UCSD-AML1 (cell line): ENCODE results near the gene NAALADL2.
"Not testable (repeated sequence)": the region's sequence is repeated elsewhere in the genome, so short reads cannot be mapped to it uniquely, and the experiment has no call there.

ENCODE experiments used
- DNase-seq: peaks from one replicate; lab custom pipeline; 2025; ENCODE audit not compliant: unreplicated experiment; lab: John Stamatoyannopoulos, UW

Gene NAALADL2

GRCh38 chr3:175404621-175405020, 545.5 kb downstream of the NAALADL2 start:
- DNase-seq = no peak

- no peak for DNase-seq
These were observed 551.1 kb downstream of the NAALADL2 start for GRCh38 chr3:175410251-175410650.

GRCh38 chr3:175411405-175411804, 552.3 kb downstream of the NAALADL2 start:
- no peak for DNase-seq

GRCh38 chr3:175411946-175412345, 552.8 kb downstream of the NAALADL2 start:
- no peak for DNase-seq

DNA sequence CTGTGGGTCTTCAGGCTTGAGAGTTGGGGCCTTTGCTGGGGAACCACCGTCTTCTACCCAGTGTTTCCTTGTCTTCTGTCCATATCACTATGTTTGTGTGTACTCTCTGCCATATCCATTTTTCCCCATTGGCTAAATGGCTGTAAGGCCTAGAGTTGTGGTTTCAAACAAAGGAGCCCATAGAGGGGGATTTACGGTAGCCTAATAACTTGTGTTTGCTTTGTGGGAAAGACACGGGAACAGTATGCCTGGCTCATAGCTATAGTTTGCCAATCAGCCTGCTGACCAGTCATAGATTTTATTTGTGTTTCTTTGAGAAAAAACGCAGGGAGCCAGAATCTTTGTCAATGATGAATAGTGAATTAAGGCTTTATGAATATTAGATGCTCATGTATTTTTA, 554.8 kb downstream of the NAALADL2 start:
- no peak for DNase-seq

- DNase-seq = no peak
These were observed 557.5 kb downstream of the NAALADL2 start for GRCh38 chr3:175416600-175416999.

- no peak for DNase-seq
These were observed 558.3 kb downstream of the NAALADL2 start for GRCh38 chr3:175417426-175417825.

DNA sequence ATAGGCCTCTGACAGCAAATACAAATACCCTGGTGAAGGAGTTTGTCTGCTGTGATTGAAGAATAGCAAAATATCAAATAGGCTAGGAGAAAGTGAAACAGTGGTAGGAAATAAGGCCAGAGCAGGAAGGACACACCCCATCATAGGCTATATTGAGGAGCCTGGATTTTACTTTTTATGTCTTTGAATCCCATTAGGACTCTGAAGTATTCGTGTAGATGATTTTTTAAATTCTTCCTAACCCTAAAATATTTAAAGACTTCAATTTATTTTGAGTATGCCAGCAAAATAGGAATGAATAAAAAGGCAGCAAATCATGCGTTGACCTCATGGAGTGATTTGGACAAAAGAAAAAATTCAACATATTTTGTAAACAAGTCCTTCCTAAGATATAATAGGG, 562.8 kb downstream of the NAALADL2 start:
- DNase-seq = no peak

DNA sequence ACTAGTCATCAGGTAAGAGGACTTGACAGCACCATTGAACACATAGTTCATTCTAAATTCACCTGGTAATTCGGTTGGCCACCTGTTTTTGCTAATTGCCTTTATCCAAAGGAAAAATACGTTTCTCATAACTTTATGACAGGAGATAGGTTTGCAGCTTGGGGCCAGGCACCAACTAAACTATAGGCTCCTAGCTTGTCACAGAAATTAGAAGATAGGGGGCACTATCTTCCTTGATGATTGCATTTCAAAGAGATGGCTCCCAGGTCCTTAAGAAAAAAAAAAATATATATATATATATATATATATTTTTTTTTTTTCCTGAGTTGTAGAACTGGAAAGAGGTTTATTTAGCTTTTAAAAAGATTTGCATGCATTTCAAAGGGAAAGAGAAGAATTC, 563.6 kb downstream of the NAALADL2 start:
- DNase-seq = no peak

- not testable (repeated sequence) for DNase-seq
These were observed 564.7 kb downstream of the NAALADL2 start for GRCh38 chr3:175423848-175424247.

- no peak for DNase-seq
These were observed 567.7 kb downstream of the NAALADL2 start for GRCh38 chr3:175426805-175427204.

DNA sequence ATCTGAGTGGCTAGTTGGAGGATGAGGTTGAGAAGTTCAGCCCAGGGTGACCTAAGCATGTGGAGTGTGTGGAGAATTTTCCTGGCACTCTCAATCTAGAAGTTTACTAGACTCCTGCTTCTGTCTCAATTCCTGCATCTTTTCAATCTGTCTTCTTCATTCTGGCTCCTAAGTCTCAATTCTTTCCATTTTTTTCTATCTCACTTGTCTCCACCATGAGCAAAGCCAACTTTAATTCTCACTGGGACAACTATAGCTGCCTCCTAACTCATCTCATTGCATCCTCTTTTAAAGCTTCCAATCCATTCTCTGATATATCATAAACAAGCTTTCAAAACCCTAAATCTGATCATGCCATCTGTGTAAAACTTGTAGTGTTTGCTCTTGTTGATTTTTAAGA, 569.3 kb downstream of the NAALADL2 start:
- DNase-seq = no peak

DNA sequence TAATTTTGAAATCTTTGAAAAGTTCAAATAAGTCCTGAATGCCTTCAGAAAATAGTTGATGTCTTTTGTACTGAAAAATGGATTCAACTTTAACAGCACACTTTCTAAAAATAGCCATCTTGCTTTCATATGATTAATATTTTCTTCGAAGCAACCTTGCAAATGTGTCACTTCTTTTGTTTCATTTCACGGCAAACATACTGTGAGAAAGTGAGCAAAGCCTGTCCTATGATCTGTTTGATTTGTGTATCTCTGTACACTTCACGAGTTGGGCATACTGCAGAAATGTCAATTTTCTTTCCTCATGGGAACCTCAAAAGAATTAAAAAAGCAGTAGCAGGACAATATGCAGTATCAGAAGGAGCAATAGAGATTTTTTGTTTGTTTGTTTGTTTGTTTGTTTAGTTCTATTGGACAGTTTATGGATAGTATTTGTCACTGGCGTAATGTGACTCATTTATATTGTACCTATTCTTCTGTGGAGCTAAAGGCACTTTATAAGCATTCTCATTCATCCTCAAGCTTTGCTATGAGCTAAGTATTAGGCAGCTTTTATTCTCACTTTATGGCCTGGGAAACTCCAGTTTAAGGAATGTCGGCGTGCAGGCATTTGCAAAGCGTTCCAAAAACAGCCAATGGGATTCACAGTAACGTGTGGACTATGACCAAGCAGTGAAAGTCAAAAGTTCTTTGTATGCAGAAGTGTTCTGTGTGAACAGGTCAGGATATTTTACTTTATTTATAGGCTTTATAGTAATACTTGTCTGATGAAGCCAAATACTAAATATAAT, 572.0 kb downstream of the NAALADL2 start:
- no peak for DNase-seq

- no peak for DNase-seq
These were observed 573.4 kb downstream of the NAALADL2 start for GRCh38 chr3:175432376-175433025.

DNA sequence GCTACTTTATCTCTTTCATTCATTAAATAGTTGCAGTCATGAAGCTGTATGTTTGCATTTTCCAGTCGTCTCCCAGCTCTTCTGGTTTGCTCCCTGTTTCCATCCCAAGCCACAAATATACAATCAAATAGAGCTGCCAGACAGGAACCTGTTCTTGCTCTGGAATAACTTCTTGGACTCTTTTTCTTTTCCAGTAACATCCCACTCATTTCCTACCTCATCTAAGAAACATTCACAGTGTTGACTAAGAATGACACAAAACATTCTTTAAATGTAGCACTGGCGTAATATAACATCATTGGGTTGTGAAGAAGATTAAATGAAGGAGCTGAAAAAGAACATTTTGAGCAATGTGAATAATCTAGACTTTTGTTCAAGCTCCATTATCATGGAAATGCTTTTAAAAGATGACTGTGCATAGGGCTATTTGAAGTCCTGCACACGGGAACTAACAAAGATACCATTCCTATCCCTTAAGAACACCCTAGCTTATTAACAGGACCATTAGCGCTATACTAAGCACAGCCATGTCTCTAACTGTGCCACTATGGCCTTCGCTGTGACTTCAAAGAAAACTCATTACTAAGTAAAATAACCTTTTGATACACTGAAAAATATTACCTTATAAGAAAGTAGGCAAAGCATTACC, 574.0 kb downstream of the NAALADL2 start:
- DNase-seq = no peak

- no peak for DNase-seq
These were observed 575.4 kb downstream of the NAALADL2 start for GRCh38 chr3:175434561-175434960.

GRCh38 chr3:175443682-175444081, 584.5 kb downstream of the NAALADL2 start:
- no peak for DNase-seq

GRCh38 chr3:175445741-175446140, 586.6 kb downstream of the NAALADL2 start:
- no peak for DNase-seq

DNA sequence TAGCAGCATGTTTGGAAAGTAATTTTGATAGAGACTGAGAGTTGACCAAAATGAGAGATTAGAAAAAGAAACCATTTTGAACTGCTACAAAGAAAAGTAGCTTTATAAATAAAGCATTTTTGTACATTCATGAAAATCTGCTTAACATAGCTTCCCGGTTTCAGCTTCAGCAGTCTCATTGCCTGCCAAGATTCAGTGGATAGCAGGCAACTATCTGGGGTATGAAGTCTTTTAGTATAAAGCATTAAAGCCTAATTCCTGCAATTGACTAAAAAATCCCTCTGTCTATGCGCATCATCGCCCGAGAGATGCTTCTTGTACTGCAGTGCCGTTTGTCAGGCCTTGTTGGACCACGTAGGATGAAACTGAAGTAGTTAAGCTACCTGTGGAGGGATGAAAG, 588.4 kb downstream of the NAALADL2 start:
- DNase-seq = no peak

GRCh38 chr3:175453361-175453760, 594.2 kb downstream of the NAALADL2 start:
- no peak for DNase-seq

- no peak for DNase-seq
These were observed 597.3 kb downstream of the NAALADL2 start for GRCh38 chr3:175456466-175456865.

GRCh38 chr3:175457301-175457700, 598.2 kb downstream of the NAALADL2 start:
- no peak for DNase-seq
